Astrocyte (in vitro differentiated cells and primary cell): ENCODE data around the gene ARL15. TPM values are rescaled to one million over a fixed set of nuclear protein-coding genes. Genes with fewer than 3 reads are reported as not detected.
"Not testable (repeated sequence)": the region's sequence is repeated elsewhere in the genome, so short reads cannot be mapped to it uniquely, and the experiment has no call there.

Experiments used
- DNase-seq: peaks from one replicate; pipeline ENCODE4 v3.0.0-alpha.2; 2010; ENCODE audit warnings: low read depth
- FAIRE-seq: peaks from 2 replicates; lab custom pipeline; 2011; peaks lifted over from hg19 to GRCh38; lab: Jason Lieb, UNC
- H2AFZ ChIP-seq: 2 replicates; pipeline ENCODE4 v1.6.0; 2012; ENCODE audit warnings: low read depth, low read length, inconsistent platforms
- H3K27ac ChIP-seq: 2 replicates; pipeline ENCODE4 v1.5.1; 2011; ENCODE audit warnings: low read depth, low read length, inconsistent platforms
- H3K27me3 ChIP-seq: 2 replicates; pipeline ENCODE4 v1.6.0; 2011; ENCODE audit warnings: low read length, inconsistent platforms; ENCODE audit not compliant: insufficient read depth
- H3K36me3 ChIP-seq: 2 replicates; pipeline ENCODE4 v1.5.1; 2011; ENCODE audit warnings: low read length, inconsistent platforms; ENCODE audit not compliant: insufficient read depth
- H3K4me1 ChIP-seq: 2 replicates; pipeline ENCODE4 v1.5.1; 2011; ENCODE audit warnings: low read length, inconsistent platforms; ENCODE audit not compliant: insufficient read depth
- H3K4me2 ChIP-seq: 2 replicates; pipeline ENCODE4 v1.6.0; 2012; ENCODE audit warnings: low read length, inconsistent platforms
- H3K4me3 ChIP-seq: 2 replicates; pipeline ENCODE4 v1.5.1; 2011; ENCODE audit warnings: low read depth, mild to moderate bottlenecking, low read length, inconsistent platforms; ENCODE audit not compliant: insufficient read depth
- H3K79me2 ChIP-seq: 2 replicates; pipeline ENCODE4 v1.6.0; 2012; ENCODE audit warnings: mild to moderate bottlenecking, low read length, inconsistent platforms; ENCODE audit not compliant: insufficient read depth
- H3K9ac ChIP-seq: 2 replicates; pipeline ENCODE4 v1.6.0; 2012; ENCODE audit warnings: mild to moderate bottlenecking, low read length, inconsistent platforms
- H3K9me3 ChIP-seq: 2 replicates; pipeline ENCODE4 v1.5.1; 2012; ENCODE audit warnings: low read depth, mild to moderate bottlenecking, low read length, inconsistent platforms; ENCODE audit not compliant: insufficient read depth
- H4K20me1 ChIP-seq: 2 replicates; pipeline ENCODE4 v1.6.0; 2012; ENCODE audit warnings: low read length, inconsistent platforms; ENCODE audit not compliant: insufficient read depth
- H3K27ac Mint-ChIP-seq: one replicate; pipeline ENCODE4 v1.8.0; 2021; ENCODE audit warnings: mild to moderate bottlenecking, mixed read lengths; ENCODE audit not compliant: unreplicated experiment
- H3K27me3 Mint-ChIP-seq: one replicate; pipeline ENCODE4 v1.8.0; 2021; ENCODE audit warnings: low read depth, mixed read lengths; ENCODE audit not compliant: unreplicated experiment
- H3K36me3 Mint-ChIP-seq: one replicate; pipeline ENCODE4 v1.8.0; 2021; ENCODE audit warnings: low read depth, mixed read lengths; ENCODE audit not compliant: unreplicated experiment
- H3K4me1 Mint-ChIP-seq: one replicate; pipeline ENCODE4 v1.8.0; 2021; ENCODE audit warnings: low read depth, mixed read lengths; ENCODE audit not compliant: unreplicated experiment
- H3K4me3 Mint-ChIP-seq: one replicate; pipeline ENCODE4 v1.8.0; 2021; ENCODE audit warnings: mild to moderate bottlenecking, moderate library complexity, mixed read lengths; ENCODE audit not compliant: unreplicated experiment
- H3K9me3 Mint-ChIP-seq: one replicate; pipeline ENCODE4 v1.8.0; 2021; ENCODE audit warnings: mild to moderate bottlenecking, mixed read lengths; ENCODE audit not compliant: unreplicated experiment
- EZH2 ChIP-seq: IDR thresholded peaks from 2 replicates; pipeline ENCODE4 v1.6.1; 2012; ENCODE audit warnings: mild to moderate bottlenecking, low read length, inconsistent platforms; ENCODE audit not compliant: insufficient read depth
- total RNA-seq: library from RNA; stranded (reverse); gene quantifications from 2 replicates; pipeline ENCODE4 v1.2.1, GENCODE V29; 2021
- TF ChIP-seq, protein P1 (sequence below): IDR thresholded peaks from 2 replicates; pipeline ENCODE4 v1.5.1; 2011; ENCODE audit warnings: low read depth, mild to moderate bottlenecking, inconsistent platforms, low read length, moderate library complexity; ENCODE audit not compliant: insufficient read depth

ARL15 gene
- total RNA-seq, 1 donor from 2014 or later, result 29.1 TPM

- H3K79me2 ChIP-seq, result no peaks in the 10 kb centered on the region
- H3K36me3 Mint-ChIP-seq, result no peaks in the 10 kb centered on the region
- H3K4me2 ChIP-seq, result peak overlapping the region; percentile 75
- FAIRE-seq (peak; percentile 78), DNase-seq (peak; percentile 94)
- peaks cover 16% of the 10 kb centered on the region for H3K4me1 ChIP-seq
- peak overlapping the region; percentile 83 for H3K27ac ChIP-seq
- no peaks in the 10 kb centered on the region for H3K27me3 ChIP-seq
- no peaks in the 10 kb centered on the region for H4K20me1 ChIP-seq
- H3K9me3 ChIP-seq, result no peaks in the 10 kb centered on the region
- no peaks in the 10 kb centered on the region for H3K27me3 Mint-ChIP-seq
- no peak for TF ChIP-seq EZH2
- TF ChIP-seq, protein P1, sequence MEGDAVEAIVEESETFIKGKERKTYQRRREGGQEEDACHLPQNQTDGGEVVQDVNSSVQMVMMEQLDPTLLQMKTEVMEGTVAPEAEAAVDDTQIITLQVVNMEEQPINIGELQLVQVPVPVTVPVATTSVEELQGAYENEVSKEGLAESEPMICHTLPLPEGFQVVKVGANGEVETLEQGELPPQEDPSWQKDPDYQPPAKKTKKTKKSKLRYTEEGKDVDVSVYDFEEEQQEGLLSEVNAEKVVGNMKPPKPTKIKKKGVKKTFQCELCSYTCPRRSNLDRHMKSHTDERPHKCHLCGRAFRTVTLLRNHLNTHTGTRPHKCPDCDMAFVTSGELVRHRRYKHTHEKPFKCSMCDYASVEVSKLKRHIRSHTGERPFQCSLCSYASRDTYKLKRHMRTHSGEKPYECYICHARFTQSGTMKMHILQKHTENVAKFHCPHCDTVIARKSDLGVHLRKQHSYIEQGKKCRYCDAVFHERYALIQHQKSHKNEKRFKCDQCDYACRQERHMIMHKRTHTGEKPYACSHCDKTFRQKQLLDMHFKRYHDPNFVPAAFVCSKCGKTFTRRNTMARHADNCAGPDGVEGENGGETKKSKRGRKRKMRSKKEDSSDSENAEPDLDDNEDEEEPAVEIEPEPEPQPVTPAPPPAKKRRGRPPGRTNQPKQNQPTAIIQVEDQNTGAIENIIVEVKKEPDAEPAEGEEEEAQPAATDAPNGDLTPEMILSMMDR, result no peak
- no peak overlapping the region for H2AFZ ChIP-seq
- peak overlapping the region; percentile 61 for H3K9ac ChIP-seq
- peak overlapping the region; percentile 91 for H3K27ac Mint-ChIP-seq
- peak overlapping the region; percentile 26 for H3K4me3 ChIP-seq
- no peaks in the 10 kb centered on the region for H3K36me3 ChIP-seq
- no peak overlapping the region for H3K4me3 Mint-ChIP-seq
- H3K9me3 Mint-ChIP-seq, result no peaks in the 10 kb centered on the region
- peaks cover 26% of the 10 kb centered on the region for H3K4me1 Mint-ChIP-seq
Measured at GRCh38 chr5:54063817-54064216, 246.6 kb downstream of the ARL15 start.

DNA sequence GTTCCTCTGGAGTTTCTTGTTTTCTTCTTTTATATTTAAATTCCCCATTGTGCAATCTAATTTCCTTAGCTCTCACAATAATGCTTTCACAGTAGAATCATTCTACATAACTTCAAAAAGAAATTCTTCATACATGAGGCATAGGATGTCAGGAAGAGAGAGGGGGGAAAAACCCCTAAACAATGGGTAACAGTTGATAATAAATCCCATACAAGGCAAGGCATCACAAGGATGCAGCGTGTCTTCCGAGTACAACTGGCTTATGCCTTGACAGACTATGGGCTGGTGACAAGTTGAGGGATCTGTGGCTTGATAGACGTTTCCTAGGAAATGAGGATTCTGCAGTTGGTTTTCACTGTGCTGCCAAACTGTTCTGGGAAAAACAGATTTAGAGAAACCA lies 247.4 kb downstream of the ARL15 start:
- peak overlapping the region; percentile 26 for H3K4me3 ChIP-seq
- peak; percentile 98 for FAIRE-seq
- no peaks in the 10 kb centered on the region for H3K9me3 ChIP-seq
- peak overlapping the region; percentile 19 for H2AFZ ChIP-seq
- Mint-ChIP-seq H3K36me3 (no peaks in the 10 kb centered on the region), H3K27ac (peak overlapping the region; percentile 91), H3K4me3 (no peak overlapping the region), H3K4me1 (peaks cover 26% of the 10 kb centered on the region), H3K27me3 (no peaks in the 10 kb centered on the region), H3K9me3 (no peaks in the 10 kb centered on the region)
- TF ChIP-seq, protein P1, result no peak
- TF ChIP-seq EZH2, result no peak
- peak; percentile 87 for DNase-seq
- no peaks in the 10 kb centered on the region for H3K79me2 ChIP-seq
- H4K20me1 ChIP-seq, result no peaks in the 10 kb centered on the region
- peak overlapping the region; percentile 83 for H3K27ac ChIP-seq
- H3K4me2 ChIP-seq, result peak overlapping the region; percentile 75
- H3K36me3 ChIP-seq, result no peaks in the 10 kb centered on the region
- H3K9ac ChIP-seq, result peak overlapping the region; percentile 61
- peaks cover 16% of the 10 kb centered on the region for H3K4me1 ChIP-seq
- no peaks in the 10 kb centered on the region for H3K27me3 ChIP-seq

GRCh38 chr5:54060919-54061318 lies 249.5 kb downstream of the ARL15 start:
- not testable (repeated sequence) for H3K9ac ChIP-seq, H3K9me3 Mint-ChIP-seq, FAIRE-seq, H3K9me3 ChIP-seq, H3K36me3 Mint-ChIP-seq, H2AFZ ChIP-seq, H3K79me2 ChIP-seq, H3K27me3 Mint-ChIP-seq, H3K36me3 ChIP-seq, H3K27me3 ChIP-seq, H3K4me3 ChIP-seq, DNase-seq, H3K27ac Mint-ChIP-seq, H4K20me1 ChIP-seq, H3K4me2 ChIP-seq, H3K27ac ChIP-seq, H3K4me3 Mint-ChIP-seq
- peaks cover 26% of the 10 kb centered on the region for H3K4me1 Mint-ChIP-seq
- H3K4me1 ChIP-seq, result peaks cover 16% of the 10 kb centered on the region
